ENCODE measurements around the gene PAK5. TPM values are rescaled to one million over a fixed set of nuclear protein-coding genes. Genes with fewer than 3 reads are reported as not detected.

PAK5 gene
- total and polyA plus RNA-seq, 9 of the 15 experiments (the other 6 are each of a cell fraction or from before 2014, with no cell fraction given): not detected

DNA sequence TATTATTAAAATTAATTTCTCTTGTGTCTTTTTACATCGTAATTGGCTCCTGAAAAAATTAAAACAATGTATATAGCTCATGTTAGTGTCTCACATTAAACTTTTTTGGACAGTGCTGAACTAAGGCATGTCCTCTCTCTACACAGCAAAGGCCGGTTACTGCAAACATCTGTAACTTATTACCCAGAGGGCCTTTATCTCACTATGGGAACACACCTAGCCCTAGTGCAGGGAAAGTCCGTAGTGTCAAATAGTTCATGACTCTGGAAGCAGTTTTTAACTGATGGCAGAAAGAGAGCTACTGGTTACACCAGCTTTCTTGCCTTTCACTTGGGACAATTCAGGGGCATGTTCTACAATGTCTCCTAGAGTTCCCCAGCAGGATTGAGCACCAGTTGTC is 82.2 kb downstream of the PAK5 start:
- H3K4me1 ChIP-seq (replicated peaks in 1 of 2; ENCODE audit: control insufficient read depth in 2 of 2, insufficient read depth in 2 of 2, low read length in 2 of 2): no peaks in the 10 kb centered on the region
- no peak for FAIRE-seq
- ATAC-seq: no peak
- intact Hi-C loops (cut with micrococcal nuclease) (no loop called here), in situ Hi-C loops (cut with MboI) (no loop called here)
- H3K79me2 ChIP-seq (ENCODE audit: control insufficient read depth, insufficient read depth, low read length): no peaks in the 10 kb centered on the region
- POLR2A ChIA-PET: no interaction called here
- WGBS (ENCODE audit: insufficient coverage, low coverage, missing lambda C conversion rate): 0% methylated on average over 3 of the region's 3 CpGs
- H3K9me1 ChIP-seq (ENCODE audit: control insufficient read depth, insufficient read depth, low read length): no peaks in the 10 kb centered on the region
- H3K4me2 ChIP-seq (ENCODE audit: insufficient read depth, low read length): no peak overlapping the region
- H2AFZ ChIP-seq (ENCODE audit: low read depth, low read length): no peak overlapping the region
- no peak overlapping the region for H3K4me3 ChIP-seq
- CTCF ChIA-PET (ENCODE audit: low intra/inter-chr PET ratio): no interaction called here
- no TSS peak for BruUV-seq (replicated peaks)
- TF ChIP-seq SETDB1 (IDR thresholded peaks at IDR 0.05; ENCODE audit: low read length) (no peak), ZNF133 (CRISPR knock-in tag; IDR thresholded peaks at IDR 0.05) (no peak), TFAM (CRISPR knock-in tag; conservative IDR thresholded peaks at IDR 0.05) (no peak), PRPF4 (IDR thresholded peaks at IDR 0.05; ENCODE audit: insufficient read depth, low read depth, low read length, poor library complexity, severe bottlenecking) (no peak), GTF2F1 (IDR thresholded peaks at IDR 0.05; ENCODE audit: low read depth, low read length) (no peak), POU5F1 (IDR thresholded peaks at IDR 0.05; ENCODE audit: borderline replicate concordance, low read depth, low read length, partially characterized antibody) (no peak), ZC3H8 (IDR thresholded peaks at IDR 0.05) (no peak), ZNF586 (CRISPR knock-in tag; conservative IDR thresholded peaks at IDR 0.05) (no peak), TEAD1 (CRISPR knock-in tag; IDR thresholded peaks at IDR 0.05) (no peak)
- TF ChIP-seq, protein P1, sequence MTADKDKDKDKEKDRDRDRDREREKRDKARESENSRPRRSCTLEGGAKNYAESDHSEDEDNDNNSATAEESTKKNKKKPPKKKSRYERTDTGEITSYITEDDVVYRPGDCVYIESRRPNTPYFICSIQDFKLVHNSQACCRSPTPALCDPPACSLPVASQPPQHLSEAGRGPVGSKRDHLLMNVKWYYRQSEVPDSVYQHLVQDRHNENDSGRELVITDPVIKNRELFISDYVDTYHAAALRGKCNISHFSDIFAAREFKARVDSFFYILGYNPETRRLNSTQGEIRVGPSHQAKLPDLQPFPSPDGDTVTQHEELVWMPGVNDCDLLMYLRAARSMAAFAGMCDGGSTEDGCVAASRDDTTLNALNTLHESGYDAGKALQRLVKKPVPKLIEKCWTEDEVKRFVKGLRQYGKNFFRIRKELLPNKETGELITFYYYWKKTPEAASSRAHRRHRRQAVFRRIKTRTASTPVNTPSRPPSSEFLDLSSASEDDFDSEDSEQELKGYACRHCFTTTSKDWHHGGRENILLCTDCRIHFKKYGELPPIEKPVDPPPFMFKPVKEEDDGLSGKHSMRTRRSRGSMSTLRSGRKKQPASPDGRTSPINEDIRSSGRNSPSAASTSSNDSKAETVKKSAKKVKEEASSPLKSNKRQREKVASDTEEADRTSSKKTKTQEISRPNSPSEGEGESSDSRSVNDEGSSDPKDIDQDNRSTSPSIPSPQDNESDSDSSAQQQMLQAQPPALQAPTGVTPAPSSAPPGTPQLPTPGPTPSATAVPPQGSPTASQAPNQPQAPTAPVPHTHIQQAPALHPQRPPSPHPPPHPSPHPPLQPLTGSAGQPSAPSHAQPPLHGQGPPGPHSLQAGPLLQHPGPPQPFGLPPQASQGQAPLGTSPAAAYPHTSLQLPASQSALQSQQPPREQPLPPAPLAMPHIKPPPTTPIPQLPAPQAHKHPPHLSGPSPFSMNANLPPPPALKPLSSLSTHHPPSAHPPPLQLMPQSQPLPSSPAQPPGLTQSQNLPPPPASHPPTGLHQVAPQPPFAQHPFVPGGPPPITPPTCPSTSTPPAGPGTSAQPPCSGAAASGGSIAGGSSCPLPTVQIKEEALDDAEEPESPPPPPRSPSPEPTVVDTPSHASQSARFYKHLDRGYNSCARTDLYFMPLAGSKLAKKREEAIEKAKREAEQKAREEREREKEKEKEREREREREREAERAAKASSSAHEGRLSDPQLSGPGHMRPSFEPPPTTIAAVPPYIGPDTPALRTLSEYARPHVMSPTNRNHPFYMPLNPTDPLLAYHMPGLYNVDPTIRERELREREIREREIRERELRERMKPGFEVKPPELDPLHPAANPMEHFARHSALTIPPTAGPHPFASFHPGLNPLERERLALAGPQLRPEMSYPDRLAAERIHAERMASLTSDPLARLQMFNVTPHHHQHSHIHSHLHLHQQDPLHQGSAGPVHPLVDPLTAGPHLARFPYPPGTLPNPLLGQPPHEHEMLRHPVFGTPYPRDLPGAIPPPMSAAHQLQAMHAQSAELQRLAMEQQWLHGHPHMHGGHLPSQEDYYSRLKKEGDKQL (CRISPR knock-in tag; IDR thresholded peaks at IDR 0.05; ENCODE audit: borderline replicate concordance): no peak
- TF ChIP-seq, protein P2, sequence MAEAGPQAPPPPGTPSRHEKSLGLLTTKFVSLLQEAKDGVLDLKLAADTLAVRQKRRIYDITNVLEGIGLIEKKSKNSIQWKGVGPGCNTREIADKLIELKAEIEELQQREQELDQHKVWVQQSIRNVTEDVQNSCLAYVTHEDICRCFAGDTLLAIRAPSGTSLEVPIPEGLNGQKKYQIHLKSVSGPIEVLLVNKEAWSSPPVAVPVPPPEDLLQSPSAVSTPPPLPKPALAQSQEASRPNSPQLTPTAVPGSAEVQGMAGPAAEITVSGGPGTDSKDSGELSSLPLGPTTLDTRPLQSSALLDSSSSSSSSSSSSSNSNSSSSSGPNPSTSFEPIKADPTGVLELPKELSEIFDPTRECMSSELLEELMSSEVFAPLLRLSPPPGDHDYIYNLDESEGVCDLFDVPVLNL (CRISPR knock-in tag; IDR thresholded peaks at IDR 0.05; ENCODE audit: low read depth): no peak
- DNase-seq (ENCODE audit: extremely low read depth in 1 of 4, low spot score in 3 of 4): no peak
- H3K9ac ChIP-seq (ENCODE audit: insufficient read depth in 1 of 2, low read depth in 2 of 2, low read length in 2 of 2): no peak overlapping the region
- H3K36me3 ChIP-seq (ENCODE audit: control insufficient read depth, insufficient read depth, low read length): no peaks in the 10 kb centered on the region
- no peaks in the 10 kb centered on the region for H3K9me3 ChIP-seq (replicated peaks; ENCODE audit: control insufficient read depth, insufficient read depth, low read depth, low read length)
- H4K20me1 ChIP-seq (replicated peaks; ENCODE audit: control insufficient read depth, insufficient read depth, low read length): no peaks in the 10 kb centered on the region
- H3K27me3 ChIP-seq (ENCODE audit: control insufficient read depth in 2 of 2, insufficient read depth in 2 of 2, low read length in 2 of 2): no peaks in the 10 kb centered on the region
- no peak overlapping the region for H3K27ac ChIP-seq (ENCODE audit: extremely low read depth, low read depth, low read length)
